ENCODE data around the gene GULP1.
"Not testable (repeated sequence)": the region's sequence is repeated elsewhere in the genome, so short reads cannot be mapped to it uniquely, and the experiment has no call there.

GULP1 gene

GRCh38 chr2:188459061-188459460, 167.4 kb downstream of the GULP1 start:
- DNase-seq (ENCODE audit: low read depth) = no peak
- H3K4me3 ChIP-seq (ENCODE audit: low read length) = no peak overlapping the region
- no peak for TF ChIP-seq CTCF (conservative IDR thresholded peaks at IDR 0.05; ENCODE audit: low read depth, low read length)

- H3K4me3 ChIP-seq (ENCODE audit: low read length); DNase-seq (ENCODE audit: low read depth): not testable (repeated sequence)
These were observed 174.4 kb downstream of the GULP1 start for GRCh38 chr2:188466078-188466477.

GRCh38 chr2:188466761-188467160, 175.1 kb downstream of the GULP1 start:
- no peak for TF ChIP-seq CTCF (conservative IDR thresholded peaks at IDR 0.05; ENCODE audit: low read depth, low read length)
- no peak for DNase-seq (ENCODE audit: low read depth)
- no peak overlapping the region for H3K4me3 ChIP-seq (ENCODE audit: low read length)

- TF ChIP-seq CTCF (conservative IDR thresholded peaks at IDR 0.05; ENCODE audit: low read depth, low read length) = no peak
- no peak overlapping the region for H3K4me3 ChIP-seq (ENCODE audit: low read length)
- DNase-seq (ENCODE audit: low read depth) = no peak
These were observed 179.5 kb downstream of the GULP1 start for GRCh38 chr2:188471166-188471565.

- no peak overlapping the region for H3K4me3 ChIP-seq (ENCODE audit: low read length)
- no peak for TF ChIP-seq CTCF (conservative IDR thresholded peaks at IDR 0.05; ENCODE audit: low read depth, low read length)
- DNase-seq (ENCODE audit: low read depth) = no peak
These were observed 181.6 kb downstream of the GULP1 start for GRCh38 chr2:188473306-188473705.

- no peak for TF ChIP-seq CTCF (conservative IDR thresholded peaks at IDR 0.05; ENCODE audit: low read depth, low read length)
- DNase-seq (ENCODE audit: low read depth) = no peak
These were observed 182.6 kb downstream of the GULP1 start for GRCh38 chr2:188474316-188474715.

GRCh38 chr2:188475945-188476344, 184.3 kb downstream of the GULP1 start:
- no peak for DNase-seq (ENCODE audit: low read depth)
- TF ChIP-seq CTCF (conservative IDR thresholded peaks at IDR 0.05; ENCODE audit: low read depth, low read length) = no peak
- H3K4me3 ChIP-seq (ENCODE audit: low read length) = no peak overlapping the region

More at GRCh38 chr2:188474316-188474715, 182.6 kb downstream of the GULP1 start:
- no peak overlapping the region for H3K4me3 ChIP-seq (ENCODE audit: low read length)

- no peak overlapping the region for H3K4me3 ChIP-seq (ENCODE audit: low read length)
- no peak for TF ChIP-seq CTCF (conservative IDR thresholded peaks at IDR 0.05; ENCODE audit: low read depth, low read length)
- DNase-seq (ENCODE audit: low read depth) = no peak
These were observed 186.0 kb downstream of the GULP1 start for GRCh38 chr2:188477564-188478103.
